Stimulated activated CD8-positive, alpha-beta memory T cell treated with anti-CD3 and anti-CD28 coated beads, Interleukin-4, amount 100 ng/mL, for 24 hours (primary cell): ENCODE measurements around the gene YIPF1.
"Not testable (repeated sequence)": the region's sequence is repeated elsewhere in the genome, so short reads cannot be mapped to it uniquely, and the experiment has no call there.

Source experiments
- DNase-seq: peaks from one replicate; pipeline ENCODE4 v3.0.0-alpha.2; 2020; ENCODE audit warnings: low read depth

YIPF1 gene

GRCh38 chr1:53894644-53895043, 5.0 kb upstream of the YIPF1 start:
- DNase-seq = no peak

GRCh38 chr1:53893999-53894636, 4.5 kb upstream of the YIPF1 start, which contains the start of gene DIO1:
TSS of gene DIO1 (plus strand) at chr1:53894187. CDS start at chr1:53894211, 24 bp downstream.
- no peak for DNase-seq

- no peak for DNase-seq
Observed at GRCh38 chr1:53892911-53893310, 3.3 kb upstream of the YIPF1 start.

GRCh38 chr1:53891678-53892077, 2.1 kb upstream of the YIPF1 start:
- DNase-seq = no peak

- DNase-seq = no peak
Observed at GRCh38 chr1:53891018-53891417, 1.4 kb upstream of the YIPF1 start.

- DNase-seq = no peak
Observed at GRCh38 chr1:53890522-53890941, 935 bp upstream of the YIPF1 start.

GRCh38 chr1:53888681-53889080, 916 bp downstream of the YIPF1 start:
- DNase-seq = no peak

GRCh38 chr1:53883600-53883999, 6.0 kb downstream of the YIPF1 start:
- not testable (repeated sequence) for DNase-seq

GRCh38 chr1:53881853-53882252, 7.7 kb downstream of the YIPF1 start:
- not testable (repeated sequence) for DNase-seq

GRCh38 chr1:53878492-53879105, 11.0 kb downstream of the YIPF1 start:
- DNase-seq = no peak

GRCh38 chr1:53875150-53875549, 14.4 kb downstream of the YIPF1 start:
- DNase-seq = not testable (repeated sequence)

GRCh38 chr1:53871773-53872484, 17.7 kb downstream of the YIPF1 start:
- DNase-seq = no peak

GRCh38 chr1:53871221-53871620, 18.4 kb downstream of the YIPF1 start:
- DNase-seq = no peak

GRCh38 chr1:53869454-53870117, 20.0 kb downstream of the YIPF1 start:
- DNase-seq = no peak

- DNase-seq = no peak
Observed at GRCh38 chr1:53868565-53868964, 21.0 kb downstream of the YIPF1 start.

- DNase-seq = no peak
Observed at GRCh38 chr1:53862507-53862906, 27.1 kb downstream of the YIPF1 start.

- no peak for DNase-seq
Observed at GRCh38 chr1:53860967-53861411, 28.6 kb downstream of the YIPF1 start.

- DNase-seq = no peak
Observed at GRCh38 chr1:53851571-53852285, 37.9 kb downstream of the YIPF1 start.

GRCh38 chr1:53850082-53850673, 39.4 kb downstream of the YIPF1 start:
- DNase-seq = no peak

- no peak for DNase-seq
Observed at GRCh38 chr1:53847980-53848379, 41.6 kb downstream of the YIPF1 start.

- DNase-seq = no peak
Observed at GRCh38 chr1:53842347-53842746, 47.2 kb downstream of the YIPF1 start.

GRCh38 chr1:53838654-53838974, 51.0 kb downstream of the YIPF1 start:
- DNase-seq = no peak
